GM19455 (cell line): ENCODE data around the gene NFATC1.

Source experiments
- ATAC-seq: cut with Tn5 transposase; IDR thresholded peaks from one replicate; pipeline ENCODE4 v1.9.1; 2021; ENCODE audit not compliant: unreplicated experiment

Gene NFATC1

GRCh38 chr18:79567481-79568147 lies 171.9 kb downstream of the NFATC1 start:
- ATAC-seq = no peak

DNA sequence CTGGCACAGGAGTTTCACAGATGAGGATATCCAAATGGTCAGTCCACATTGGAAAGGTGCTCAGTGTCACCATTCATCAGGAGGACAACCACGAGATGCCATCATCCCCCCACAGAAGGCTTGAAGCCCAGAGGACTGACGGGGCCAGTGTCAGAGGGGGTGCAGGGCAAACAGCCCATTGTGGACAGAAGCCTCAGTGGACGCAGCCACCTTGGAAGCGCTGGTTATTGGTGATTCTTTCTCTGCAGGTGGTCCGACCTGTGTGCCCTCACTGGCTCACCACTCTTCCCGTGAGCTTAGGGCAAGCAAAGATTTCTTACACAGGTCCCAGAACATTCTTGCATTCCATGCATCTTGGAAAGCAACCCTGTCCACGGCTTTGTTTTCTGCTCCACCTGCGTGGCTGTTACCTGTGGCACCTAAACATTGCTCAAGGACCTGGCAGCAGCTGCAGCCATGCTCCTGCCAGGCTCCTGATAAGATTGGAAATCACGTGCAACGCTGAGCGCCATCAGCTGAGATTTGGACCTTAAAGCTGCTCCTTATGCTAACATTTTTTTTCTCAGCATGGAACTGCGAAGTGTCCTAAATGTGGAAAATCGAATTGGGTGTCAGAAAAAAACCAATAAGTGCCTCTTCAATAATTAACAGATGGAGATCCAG lies 172.9 kb downstream of the NFATC1 start:
- no peak for ATAC-seq

- no peak for ATAC-seq
These were observed 174.0 kb downstream of the NFATC1 start for GRCh38 chr18:79569720-79570119.

- no peak for ATAC-seq
These were observed 174.8 kb downstream of the NFATC1 start for GRCh38 chr18:79570266-79571201.

GRCh38 chr18:79571211-79572092 lies 175.7 kb downstream of the NFATC1 start:
- ATAC-seq = no peak

DNA sequence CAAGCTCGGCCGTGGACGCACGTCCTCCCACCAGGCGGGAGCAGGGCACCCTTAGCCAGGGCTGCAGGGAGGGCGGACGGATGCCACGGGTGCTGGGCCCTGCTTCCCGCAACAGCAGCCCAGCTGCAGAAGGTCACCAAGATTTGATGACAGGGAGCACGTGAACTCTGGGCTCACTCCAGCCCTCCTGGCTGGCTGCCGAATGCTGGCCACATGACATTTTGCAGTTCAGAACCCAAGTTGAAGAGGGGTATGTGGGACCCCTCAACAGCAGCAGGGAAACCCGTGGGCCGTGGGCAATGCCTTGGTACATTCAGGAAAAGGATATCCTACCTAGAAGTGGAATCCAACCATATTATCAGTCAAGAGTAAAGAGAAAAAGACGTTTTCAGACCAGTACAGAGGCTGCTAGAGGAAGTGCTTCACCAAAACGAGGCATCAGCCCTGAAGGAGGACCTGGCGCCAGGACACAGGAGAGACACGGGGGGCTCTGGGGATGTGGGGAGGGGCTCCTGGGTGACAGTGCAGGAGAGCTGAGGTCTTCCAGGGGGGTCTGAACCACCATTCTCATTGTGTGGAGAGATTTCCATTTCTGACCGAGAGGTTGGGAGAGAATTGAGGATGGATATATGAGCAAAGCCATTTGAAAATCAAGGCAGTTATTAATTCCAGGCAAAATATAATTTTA lies 176.5 kb downstream of the NFATC1 start:
- ATAC-seq = no peak

GRCh38 chr18:79572848-79573451 lies 177.2 kb downstream of the NFATC1 start:
- no peak for ATAC-seq

DNA sequence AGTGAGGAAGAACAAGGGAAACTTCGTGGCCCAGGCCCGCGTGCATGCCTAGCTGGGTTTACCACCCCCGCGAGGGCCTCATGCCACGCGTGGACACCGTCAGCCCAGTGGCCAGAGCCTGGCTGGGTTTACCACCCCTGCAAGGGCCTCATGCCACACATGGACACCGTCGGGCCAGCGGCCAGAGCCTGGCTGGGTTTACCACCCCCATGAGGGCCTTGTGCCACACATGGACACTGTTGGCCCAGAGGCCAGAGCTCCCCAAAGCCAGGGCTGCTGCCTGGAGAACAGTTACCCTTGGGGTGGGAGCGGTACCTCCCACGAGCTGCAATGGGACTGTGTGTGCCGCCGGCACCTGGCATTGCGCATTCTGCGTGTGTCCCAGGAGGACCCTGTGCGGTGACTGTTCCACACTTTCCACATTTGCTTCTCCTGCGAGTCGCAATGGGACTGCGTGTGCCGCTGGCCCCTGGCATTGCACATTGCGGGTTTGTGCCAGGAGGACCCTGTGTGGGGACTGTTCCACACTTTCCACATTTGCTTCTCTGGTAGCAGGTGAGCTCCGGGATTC lies 178.3 kb downstream of the NFATC1 start:
- ATAC-seq = no peak

DNA sequence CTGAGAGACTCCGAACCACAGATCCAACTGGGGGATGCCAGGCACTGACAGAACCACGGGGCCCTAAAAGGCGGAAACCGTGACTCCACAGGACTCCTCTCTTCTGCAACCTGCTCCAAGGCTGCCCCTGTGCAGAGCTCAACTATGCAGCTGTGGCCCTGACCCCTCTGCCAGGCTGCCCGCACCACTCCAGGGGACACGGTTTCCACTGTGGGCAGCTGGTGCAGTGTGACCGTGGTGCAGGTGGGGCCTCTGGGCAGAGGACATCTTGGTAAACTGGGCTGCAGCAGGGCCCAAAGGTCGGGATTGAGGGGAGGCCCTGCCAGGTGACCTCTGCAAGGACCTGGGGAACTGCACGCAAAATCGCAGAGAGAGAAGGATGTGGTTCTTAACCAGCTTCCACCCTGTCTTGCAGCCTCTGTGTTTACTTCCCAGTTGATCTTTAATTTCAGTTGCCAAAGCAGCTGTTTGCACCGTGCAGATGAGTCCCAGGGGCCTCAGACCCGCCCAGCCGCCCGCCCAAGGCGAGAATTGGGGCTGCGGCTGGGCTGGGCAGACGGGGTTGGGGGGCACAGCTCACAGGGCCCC lies 179.3 kb downstream of the NFATC1 start:
- no peak for ATAC-seq

- no peak for ATAC-seq
These were observed 180.4 kb downstream of the NFATC1 start for GRCh38 chr18:79575891-79576685.

DNA sequence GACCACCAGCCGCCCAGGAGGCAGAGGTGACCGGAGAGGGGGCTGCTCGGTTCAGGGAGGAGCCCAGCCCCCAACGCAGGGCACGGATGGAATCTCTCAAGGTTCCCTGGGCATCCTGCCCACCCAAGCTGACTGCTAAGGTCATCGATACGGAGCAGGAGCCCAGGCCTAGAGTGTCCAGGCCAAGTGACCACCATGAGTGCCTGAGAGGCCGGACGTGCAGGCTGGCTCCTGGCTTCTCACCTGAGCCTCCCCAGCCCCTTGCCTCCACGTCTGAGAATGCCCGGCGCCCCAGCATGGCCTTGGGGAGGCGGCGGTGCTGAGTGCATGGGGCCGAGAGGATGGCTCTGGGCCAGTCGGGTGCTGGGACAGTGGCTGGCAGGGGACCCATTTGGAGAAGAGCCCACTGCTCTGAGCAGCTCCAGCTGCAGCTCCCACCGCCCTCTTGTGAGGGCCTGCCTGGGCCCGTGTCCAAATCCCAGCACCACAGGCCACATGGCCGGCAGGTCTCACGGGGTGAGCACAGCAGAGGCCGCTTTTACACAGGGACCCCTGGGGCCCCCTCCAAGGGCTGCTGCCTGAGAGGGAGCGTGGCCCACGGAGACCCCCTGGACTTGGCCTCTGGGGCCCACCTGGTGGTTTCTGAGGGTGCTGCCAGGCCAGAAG lies 181.1 kb downstream of the NFATC1 start:
- no peak for ATAC-seq

GRCh38 chr18:79577451-79578395 lies 182.0 kb downstream of the NFATC1 start:
- ATAC-seq = no peak

DNA sequence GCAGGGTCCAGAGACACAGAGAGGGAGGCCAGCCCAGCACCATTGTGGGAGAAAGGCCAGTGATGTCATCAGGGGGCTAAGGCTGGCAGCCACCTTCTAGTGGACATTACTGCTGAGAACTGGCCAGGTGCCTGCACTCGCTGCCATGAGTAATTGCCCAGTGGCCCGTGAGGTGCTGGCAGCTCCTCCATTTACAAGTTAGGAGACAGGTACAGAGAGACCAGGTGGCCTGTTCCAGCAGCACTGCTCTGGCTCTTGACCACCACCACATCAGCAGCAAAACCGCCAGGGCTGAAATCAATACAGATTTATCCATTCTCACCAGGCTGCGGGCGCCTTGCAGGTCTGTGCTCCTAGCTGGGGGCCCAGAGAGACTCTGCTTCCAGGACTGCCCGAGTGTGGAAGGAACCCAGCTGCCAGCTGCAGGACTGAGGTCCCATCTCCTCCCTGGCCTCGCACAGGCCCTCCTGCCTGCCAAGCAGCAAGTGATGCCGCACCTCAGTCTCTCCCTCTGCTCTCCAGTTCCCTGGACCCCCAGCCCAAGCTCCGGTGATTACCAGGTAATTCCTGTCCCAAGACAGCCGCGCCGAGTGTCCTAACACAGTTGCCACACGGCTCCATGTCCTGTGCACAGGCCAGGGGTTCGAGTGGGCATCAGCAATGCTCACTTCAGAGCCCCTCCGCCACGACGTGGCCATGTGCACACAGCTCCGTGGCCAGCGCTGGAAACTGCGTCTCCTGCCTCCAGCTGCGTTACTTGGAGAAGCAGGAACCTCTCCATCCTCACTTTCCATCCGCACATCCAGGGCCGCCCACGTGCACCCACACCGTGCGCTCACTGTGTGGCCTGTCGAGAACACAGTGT lies 182.9 kb downstream of the NFATC1 start:
- no peak for ATAC-seq
